ENCODE results near the gene IMP4.

Gene IMP4

DNA sequence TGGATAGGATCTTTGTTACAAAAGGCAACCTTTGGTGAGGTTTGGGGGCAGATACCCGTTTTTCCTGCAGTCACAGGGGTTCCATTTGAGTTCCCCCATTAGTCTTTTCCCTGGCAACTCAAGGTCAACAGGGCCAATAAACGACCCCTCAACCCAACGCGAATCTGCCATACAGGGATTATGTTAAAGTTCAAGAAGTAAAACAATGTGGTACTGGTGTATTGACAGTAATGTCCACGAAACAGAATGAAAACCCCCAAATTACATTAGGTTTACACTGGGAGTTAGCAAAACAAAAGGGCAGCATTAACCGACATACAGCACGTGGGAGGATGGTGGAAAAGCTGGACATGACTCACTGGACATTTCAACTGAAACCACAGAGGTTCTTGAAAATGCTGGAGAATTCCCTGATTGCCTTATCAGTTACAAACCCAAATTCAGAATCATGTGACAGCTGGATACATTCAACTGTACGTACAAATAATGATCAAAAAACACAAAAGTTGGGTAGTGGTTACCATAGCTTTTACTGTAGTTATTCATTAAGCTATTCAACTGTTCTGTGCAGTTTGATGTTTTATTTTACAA is 4.9 kb upstream of the IMP4 start:
- Histone ChIP-seq H3K9ac (ENCODE audit: low read length) (no peak overlapping the region), H3K9me3 (ENCODE audit: low read length) (no peaks in the 10 kb centered on the region), H3K27me3 (ENCODE audit: control insufficient read depth in 1 of 2, insufficient read depth in 2 of 2, low read length in 2 of 2) (no peaks in the 10 kb centered on the region), H3K4me1 (ENCODE audit: insufficient read depth, low read length) (peaks cover 6% of the 10 kb centered on the region), H3K36me3 (ENCODE audit: insufficient read depth, low read length) (peaks cover 9% of the 10 kb centered on the region), H3K27ac (ENCODE audit: low read depth, low read length) (no peak overlapping the region), H3K4me3 (ENCODE audit: low read depth in 1 of 2, low read length in 2 of 2) (no peak overlapping the region)

- Histone ChIP-seq H3K36me3 (ENCODE audit: insufficient read depth, low read length) (peaks cover 9% of the 10 kb centered on the region), H3K9me3 (ENCODE audit: low read length) (no peaks in the 10 kb centered on the region), H3K27ac (ENCODE audit: low read depth, low read length) (no peak overlapping the region), H3K4me1 (ENCODE audit: insufficient read depth, low read length) (peaks cover 13% of the 10 kb centered on the region), H3K9ac (ENCODE audit: low read length) (no peak overlapping the region), H3K4me3 (ENCODE audit: low read depth in 1 of 2, low read length in 2 of 2) (no peak overlapping the region), H3K27me3 (ENCODE audit: control insufficient read depth in 1 of 2, insufficient read depth in 2 of 2, low read length in 2 of 2) (no peaks in the 10 kb centered on the region)
Measured at GRCh38 chr2:130338793-130339345, 3.8 kb upstream of the IMP4 start.

DNA sequence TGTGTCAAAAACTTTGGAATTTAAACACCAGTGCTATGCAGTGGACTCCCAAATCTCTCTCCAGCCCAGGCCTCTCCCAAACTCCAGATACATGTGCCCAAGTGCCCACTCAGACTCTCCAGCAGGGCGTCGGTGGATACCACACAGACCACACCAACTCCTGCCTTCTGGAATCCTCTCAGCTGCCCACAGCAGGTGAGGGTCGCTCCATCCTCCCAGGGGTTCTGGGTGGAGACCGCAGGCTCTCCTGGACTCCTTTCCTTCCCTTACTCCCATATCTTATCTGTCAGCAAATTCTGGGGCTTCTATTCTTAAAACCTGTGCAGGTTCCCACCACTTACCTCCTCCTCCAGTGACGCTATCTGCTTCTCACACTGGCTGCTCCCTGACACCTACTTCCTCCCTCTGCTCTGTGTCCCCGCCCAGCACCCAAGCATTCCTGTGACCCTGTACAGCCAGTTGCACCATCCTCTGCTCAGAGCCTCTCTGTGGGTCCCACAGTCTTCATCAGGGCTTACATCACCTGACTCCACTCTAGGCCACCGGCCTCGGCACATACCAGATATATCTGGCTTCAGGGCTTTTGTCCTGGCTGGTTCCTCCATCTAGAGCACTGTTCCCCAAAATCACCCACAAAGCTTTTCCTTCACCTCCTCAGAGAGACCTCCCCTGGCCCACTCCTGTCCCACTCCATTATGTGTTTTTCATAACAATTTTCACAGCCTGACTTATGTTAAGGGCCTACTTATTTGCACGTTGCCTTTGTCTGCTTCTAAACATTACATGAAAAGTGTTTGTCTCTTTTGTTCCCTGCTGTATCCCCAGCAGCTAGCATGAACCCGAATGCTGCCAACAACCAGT is 2.6 kb upstream of the IMP4 start:
- peaks cover 13% of the 10 kb centered on the region for H3K4me1 ChIP-seq (ENCODE audit: insufficient read depth, low read length)
- no peak overlapping the region for H3K4me3 ChIP-seq (ENCODE audit: low read depth in 1 of 2, low read length in 2 of 2)
- no peak overlapping the region for H3K27ac ChIP-seq (ENCODE audit: low read depth, low read length)
- H3K9me3 ChIP-seq (ENCODE audit: low read length) = no peaks in the 10 kb centered on the region
- no peaks in the 10 kb centered on the region for H3K27me3 ChIP-seq (ENCODE audit: control insufficient read depth in 1 of 2, insufficient read depth in 2 of 2, low read length in 2 of 2)
- peaks cover 17% of the 10 kb centered on the region for H3K36me3 ChIP-seq (ENCODE audit: insufficient read depth, low read length)
- H3K9ac ChIP-seq (ENCODE audit: low read length) = no peak overlapping the region

DNA sequence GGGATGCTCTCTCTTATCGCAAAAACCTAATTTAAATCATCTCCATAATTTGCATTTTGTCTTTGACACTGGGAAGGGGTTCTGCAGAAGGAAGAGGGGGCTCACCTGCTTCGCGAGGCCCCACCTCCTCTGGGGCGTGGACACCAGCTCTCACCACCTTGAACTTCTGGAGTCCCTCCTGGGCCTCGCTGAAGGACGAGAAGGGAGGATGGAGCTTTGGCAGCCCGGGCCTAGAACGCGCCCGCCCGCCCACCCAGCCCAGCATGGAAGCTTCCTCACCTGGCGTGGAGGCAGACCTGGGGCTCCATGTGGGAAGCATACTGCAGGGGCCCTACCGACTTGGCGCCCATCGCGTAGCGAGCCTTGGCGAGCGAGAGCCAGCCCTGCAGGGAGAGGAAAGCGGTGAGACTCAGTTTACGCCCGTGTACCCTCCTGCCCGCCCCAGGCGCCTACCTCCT is 1.1 kb upstream of the IMP4 start:
- peak overlapping the region; percentile 72 to 78 for H3K4me3 ChIP-seq (ENCODE audit: low read depth in 1 of 2, low read length in 2 of 2)
- H3K27me3 ChIP-seq (ENCODE audit: control insufficient read depth in 1 of 2, insufficient read depth in 2 of 2, low read length in 2 of 2) = no peaks in the 10 kb centered on the region
- peak overlapping the region; percentile 90 for H3K27ac ChIP-seq (ENCODE audit: low read depth, low read length)
- H3K4me1 ChIP-seq (ENCODE audit: insufficient read depth, low read length) = peaks cover 13% of the 10 kb centered on the region
- no peaks in the 10 kb centered on the region for H3K9me3 ChIP-seq (ENCODE audit: low read length)
- H3K36me3 ChIP-seq (ENCODE audit: insufficient read depth, low read length) = peaks cover 31% of the 10 kb centered on the region
- peak overlapping the region; percentile 25 for H3K9ac ChIP-seq (ENCODE audit: low read length)

- H3K9ac ChIP-seq (ENCODE audit: low read length) = peak overlapping the region; percentile 25
- H3K4me1 ChIP-seq (ENCODE audit: insufficient read depth, low read length) = peaks cover 13% of the 10 kb centered on the region
- no peaks in the 10 kb centered on the region for H3K9me3 ChIP-seq (ENCODE audit: low read length)
- peak overlapping the region; percentile 90 for H3K27ac ChIP-seq (ENCODE audit: low read depth, low read length)
- H3K27me3 ChIP-seq (ENCODE audit: control insufficient read depth in 1 of 2, insufficient read depth in 2 of 2, low read length in 2 of 2) = no peaks in the 10 kb centered on the region
- peaks cover 36% of the 10 kb centered on the region for H3K36me3 ChIP-seq (ENCODE audit: insufficient read depth, low read length)
- peak overlapping the region; percentile 72 to 78 for H3K4me3 ChIP-seq (ENCODE audit: low read depth in 1 of 2, low read length in 2 of 2)
Measured at GRCh38 chr2:130342020-130342532, 621 bp upstream of the IMP4 start.

DNA sequence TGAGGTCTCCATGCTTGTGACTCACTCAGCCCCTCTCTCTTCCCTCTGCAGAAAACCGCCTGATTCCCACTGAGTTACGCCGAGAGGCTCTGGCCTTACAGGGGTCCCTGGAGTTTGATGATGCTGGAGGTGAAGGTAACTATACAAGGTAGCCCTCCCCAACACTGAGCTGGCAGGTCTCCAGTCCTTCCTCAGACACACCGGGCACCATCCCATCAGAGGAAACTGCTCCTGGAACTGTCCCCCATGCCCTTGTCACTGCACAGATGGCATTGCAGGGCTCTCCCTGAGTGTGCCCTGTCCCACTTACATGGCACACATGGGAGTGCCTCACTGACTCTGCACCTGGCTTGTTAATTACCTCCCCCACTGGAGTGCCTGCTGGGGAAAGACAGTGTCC is 1.9 kb downstream of the IMP4 start:
- peaks cover 37% of the 10 kb centered on the region for H3K36me3 ChIP-seq (ENCODE audit: insufficient read depth, low read length)

DNA sequence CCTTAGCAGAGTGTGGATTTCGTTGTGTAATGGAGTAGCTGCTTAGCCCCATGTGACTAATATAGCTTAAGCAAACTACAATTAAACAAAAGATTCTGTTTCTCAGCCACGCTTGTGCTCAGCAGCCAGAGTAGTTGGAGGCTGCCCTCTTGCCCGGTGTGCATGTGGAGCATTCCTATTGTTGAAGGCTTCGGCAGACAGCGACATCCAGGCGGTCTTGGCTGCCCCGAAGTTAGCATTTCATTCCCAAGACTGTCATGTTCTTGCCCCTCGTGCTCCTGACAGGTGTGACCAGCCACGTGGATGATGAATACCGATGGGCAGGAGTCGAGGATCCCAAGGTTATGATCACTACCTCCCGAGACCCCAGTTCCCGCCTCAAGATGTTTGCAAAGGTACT is 2.4 kb downstream of the IMP4 start:
- H3K9ac ChIP-seq (ENCODE audit: low read length) = no peak overlapping the region
- H3K4me3 ChIP-seq (ENCODE audit: low read depth in 1 of 2, low read length in 2 of 2) = no peak overlapping the region
- H3K36me3 ChIP-seq (ENCODE audit: insufficient read depth, low read length) = peaks cover 37% of the 10 kb centered on the region
- H3K27ac ChIP-seq (ENCODE audit: low read depth, low read length) = no peak overlapping the region
- H3K27me3 ChIP-seq (ENCODE audit: control insufficient read depth in 1 of 2, insufficient read depth in 2 of 2, low read length in 2 of 2) = no peaks in the 10 kb centered on the region
- H3K9me3 ChIP-seq (ENCODE audit: low read length) = no peaks in the 10 kb centered on the region
- H3K4me1 ChIP-seq (ENCODE audit: insufficient read depth, low read length) = peaks cover 13% of the 10 kb centered on the region

More for the DNA sequence above, 1.9 kb downstream of the IMP4 start:
- Histone ChIP-seq H3K27me3 (ENCODE audit: control insufficient read depth in 1 of 2, insufficient read depth in 2 of 2, low read length in 2 of 2) (no peaks in the 10 kb centered on the region), H3K4me1 (ENCODE audit: insufficient read depth, low read length) (peaks cover 13% of the 10 kb centered on the region), H3K27ac (ENCODE audit: low read depth, low read length) (no peak overlapping the region), H3K9ac (ENCODE audit: low read length) (no peak overlapping the region), H3K4me3 (ENCODE audit: low read depth in 1 of 2, low read length in 2 of 2) (no peak overlapping the region), H3K9me3 (ENCODE audit: low read length) (no peaks in the 10 kb centered on the region)

- Histone ChIP-seq H3K4me3 (ENCODE audit: low read depth in 1 of 2, low read length in 2 of 2) (no peak overlapping the region), H3K27ac (ENCODE audit: low read depth, low read length) (no peak overlapping the region), H3K27me3 (ENCODE audit: control insufficient read depth in 1 of 2, insufficient read depth in 2 of 2, low read length in 2 of 2) (no peaks in the 10 kb centered on the region), H3K9ac (ENCODE audit: low read length) (no peak overlapping the region), H3K4me1 (ENCODE audit: insufficient read depth, low read length) (peaks cover 13% of the 10 kb centered on the region), H3K9me3 (ENCODE audit: low read length) (no peaks in the 10 kb centered on the region), H3K36me3 (ENCODE audit: insufficient read depth, low read length) (peaks cover 37% of the 10 kb centered on the region)
Measured at GRCh38 chr2:130345611-130346010, 2.9 kb downstream of the IMP4 start.

DNA sequence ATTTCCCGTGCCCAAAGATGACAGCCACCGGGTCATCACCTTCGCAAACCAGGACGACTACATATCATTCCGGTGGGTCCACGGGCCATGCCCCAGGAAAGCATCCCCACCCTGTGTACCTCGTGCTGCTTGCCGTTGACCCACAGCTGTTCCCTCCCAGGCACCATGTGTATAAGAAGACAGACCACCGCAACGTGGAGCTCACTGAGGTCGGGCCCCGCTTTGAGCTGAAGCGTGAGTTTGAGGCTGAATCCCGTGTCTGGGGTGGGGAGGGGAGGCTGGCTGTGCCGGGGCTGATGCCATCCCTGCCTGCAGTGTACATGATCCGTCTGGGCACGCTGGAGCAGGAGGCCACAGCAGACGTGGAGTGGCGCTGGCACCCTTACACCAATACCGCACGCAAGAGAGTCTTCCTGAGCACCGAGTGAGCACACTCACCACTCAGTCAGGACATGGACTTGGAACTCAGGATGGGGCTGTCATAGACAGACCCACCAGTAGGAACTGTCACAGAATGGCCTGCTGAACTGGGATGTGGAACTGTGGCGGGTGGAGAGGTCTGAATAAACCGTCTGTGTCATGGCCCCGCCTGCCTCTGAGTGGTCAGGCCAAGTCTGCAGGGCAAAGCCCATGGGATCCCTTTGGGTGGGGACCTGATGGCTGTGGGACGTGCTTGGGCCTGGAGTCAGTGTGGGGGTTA is 3.5 kb downstream of the IMP4 start:
- peaks cover 37% of the 10 kb centered on the region for H3K36me3 ChIP-seq (ENCODE audit: insufficient read depth, low read length)
- H3K9ac ChIP-seq (ENCODE audit: low read length) = no peak overlapping the region

DNA sequence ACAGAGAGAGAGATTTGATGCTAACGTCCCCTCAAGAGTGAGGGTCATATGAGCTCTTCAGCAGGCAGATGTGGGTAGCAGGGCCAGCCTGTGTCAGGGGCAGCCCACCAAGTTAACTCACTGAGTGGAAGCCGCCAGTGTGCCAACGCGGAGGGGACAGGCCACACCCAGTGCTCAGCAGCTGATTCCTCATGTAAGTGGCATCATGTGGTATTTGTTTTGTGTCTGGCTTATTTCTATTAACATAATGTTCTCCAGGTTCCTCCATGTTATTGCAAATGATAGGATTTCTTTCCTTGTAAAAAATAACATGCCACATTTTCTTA is 4.0 kb downstream of the IMP4 start:
- peaks cover 37% of the 10 kb centered on the region for H3K36me3 ChIP-seq (ENCODE audit: insufficient read depth, low read length)
- H3K4me3 ChIP-seq (ENCODE audit: low read depth in 1 of 2, low read length in 2 of 2) = no peak overlapping the region
- no peak overlapping the region for H3K27ac ChIP-seq (ENCODE audit: low read depth, low read length)
- H3K9me3 ChIP-seq (ENCODE audit: low read length) = no peaks in the 10 kb centered on the region
- H3K27me3 ChIP-seq (ENCODE audit: control insufficient read depth in 1 of 2, insufficient read depth in 2 of 2, low read length in 2 of 2) = no peaks in the 10 kb centered on the region
- H3K9ac ChIP-seq (ENCODE audit: low read length) = no peak overlapping the region
- H3K4me1 ChIP-seq (ENCODE audit: insufficient read depth, low read length) = peaks cover 7% of the 10 kb centered on the region

More for the DNA sequence above, 3.5 kb downstream of the IMP4 start:
- no peaks in the 10 kb centered on the region for H3K9me3 ChIP-seq (ENCODE audit: low read length)
- peaks cover 10% of the 10 kb centered on the region for H3K4me1 ChIP-seq (ENCODE audit: insufficient read depth, low read length)
- no peak overlapping the region for H3K4me3 ChIP-seq (ENCODE audit: low read depth in 1 of 2, low read length in 2 of 2)
- H3K27ac ChIP-seq (ENCODE audit: low read depth, low read length) = no peak overlapping the region
- H3K27me3 ChIP-seq (ENCODE audit: control insufficient read depth in 1 of 2, insufficient read depth in 2 of 2, low read length in 2 of 2) = no peaks in the 10 kb centered on the region

Measured in muscle layer of colon (tissue), 2 donors.